Stimulated activated CD4-positive, alpha-beta T cell treated with anti-CD3 and anti-CD28 coated beads, TNF-alpha, amount 100 ng/mL, for 4 hours (primary cell): ENCODE measurements around the gene TYW3.

Source experiments
- DNase-seq, 3 experiments: peaks; one replicate each; pipeline ENCODE4 v3.0.0-alpha.2; 2020; ENCODE audit warnings: low read depth in 3 of 3

Gene TYW3, protein sequence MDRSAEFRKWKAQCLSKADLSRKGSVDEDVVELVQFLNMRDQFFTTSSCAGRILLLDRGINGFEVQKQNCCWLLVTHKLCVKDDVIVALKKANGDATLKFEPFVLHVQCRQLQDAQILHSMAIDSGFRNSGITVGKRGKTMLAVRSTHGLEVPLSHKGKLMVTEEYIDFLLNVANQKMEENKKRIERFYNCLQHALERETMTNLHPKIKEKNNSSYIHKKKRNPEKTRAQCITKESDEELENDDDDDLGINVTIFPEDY

DNA sequence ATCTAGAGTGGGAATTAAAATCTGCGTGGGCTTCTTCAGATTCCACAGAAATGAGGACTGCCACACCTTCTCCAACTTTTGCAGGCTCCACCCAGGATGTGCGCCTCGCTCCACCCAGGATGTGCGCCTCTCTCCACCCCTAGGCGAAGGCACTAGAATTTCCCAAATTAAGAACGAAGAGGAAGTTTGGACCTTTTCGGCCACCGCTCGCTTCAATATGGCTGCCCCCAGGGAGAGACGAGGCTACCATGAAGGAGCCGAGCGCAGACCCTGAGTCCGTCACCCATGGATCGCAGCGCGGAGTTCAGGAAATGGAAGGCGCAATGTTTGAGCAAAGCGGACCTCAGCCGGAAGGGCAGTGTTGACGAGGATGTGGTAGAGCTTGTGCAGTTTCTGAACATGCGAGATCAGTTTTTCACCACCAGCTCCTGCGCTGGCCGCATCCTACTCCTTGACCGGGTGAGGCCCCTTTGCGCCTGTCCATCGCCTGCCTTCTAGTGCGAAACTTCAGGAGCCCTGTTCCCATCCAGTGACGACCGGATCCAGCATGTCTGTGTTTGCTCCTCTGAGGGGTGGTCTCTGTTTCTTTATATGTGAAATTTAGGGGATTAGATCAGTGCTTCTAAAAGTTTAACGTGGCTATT lies at the start of gene TYW3, which contains the start of gene CRYZ:
TYW3 (plus strand) TSS at position 193 of the 644 bp plus-strand sequence; CDS start at position 286, 93 bp downstream.
CRYZ (minus strand) TSS at position 91 of the 644 bp plus-strand sequence. CDS start 8,229 bp downstream, outside the sequence.
- DNase-seq: peak; percentile 62 to 75 (median 67)

DNA sequence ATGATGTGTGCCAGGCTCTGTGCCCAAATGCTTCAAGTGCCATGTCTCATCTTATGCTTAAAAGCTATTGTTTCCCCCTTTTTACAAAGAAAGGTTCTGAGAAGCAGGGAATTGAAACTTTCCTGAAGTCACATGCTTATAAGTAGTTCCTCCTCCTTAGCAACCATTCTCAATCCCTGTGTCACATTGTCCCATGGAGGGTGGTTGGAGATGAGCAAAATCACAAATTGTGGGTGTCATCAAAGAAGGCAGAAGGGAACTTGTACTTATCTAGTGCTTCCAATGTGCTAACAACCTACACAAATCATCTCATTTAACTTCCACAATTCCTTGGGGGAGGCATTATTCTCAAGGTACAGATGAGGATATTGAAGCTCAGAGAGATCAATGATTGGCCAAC lies 49.3 kb upstream of the TYW3 start:
- DNase-seq: no peak

DNA sequence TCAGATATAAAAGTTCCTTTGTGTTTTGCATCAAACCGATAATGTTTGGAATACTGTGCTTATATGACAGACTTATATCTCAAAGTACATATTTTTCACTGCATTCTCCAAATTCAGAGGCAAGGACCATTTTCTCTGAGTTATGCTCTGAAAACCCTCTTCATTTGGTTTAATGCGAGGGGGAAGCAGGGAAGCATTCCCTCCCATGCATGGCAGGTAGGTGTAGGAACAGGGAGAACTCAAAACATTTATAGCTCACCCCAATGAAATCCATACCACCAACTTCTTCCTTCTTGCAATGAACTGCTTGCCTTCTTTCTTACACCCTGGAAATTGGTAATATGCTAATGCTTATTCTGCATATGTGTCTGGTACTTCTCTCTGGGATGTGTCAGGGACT lies 48.7 kb upstream of the TYW3 start:
- DNase-seq: no peak

DNA sequence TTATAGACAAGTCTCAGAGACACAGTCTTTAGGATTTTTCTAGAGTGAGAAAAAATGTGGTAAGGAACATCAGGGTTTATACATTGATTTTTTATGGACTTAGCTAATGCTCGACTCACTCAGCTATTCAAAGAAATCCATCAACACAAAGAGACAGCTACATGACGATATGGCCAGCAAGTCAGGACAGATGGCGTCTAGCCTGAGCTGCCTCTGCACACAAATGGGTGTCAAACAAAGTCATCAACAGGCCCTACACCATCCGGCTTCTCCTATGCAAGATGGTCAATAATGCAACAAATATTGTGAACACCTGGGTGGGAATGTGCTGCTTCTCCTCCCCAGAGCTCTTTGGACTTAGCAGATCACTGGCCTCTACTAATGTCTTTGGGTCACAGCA lies 46.0 kb upstream of the TYW3 start:
- DNase-seq: no peak

DNA sequence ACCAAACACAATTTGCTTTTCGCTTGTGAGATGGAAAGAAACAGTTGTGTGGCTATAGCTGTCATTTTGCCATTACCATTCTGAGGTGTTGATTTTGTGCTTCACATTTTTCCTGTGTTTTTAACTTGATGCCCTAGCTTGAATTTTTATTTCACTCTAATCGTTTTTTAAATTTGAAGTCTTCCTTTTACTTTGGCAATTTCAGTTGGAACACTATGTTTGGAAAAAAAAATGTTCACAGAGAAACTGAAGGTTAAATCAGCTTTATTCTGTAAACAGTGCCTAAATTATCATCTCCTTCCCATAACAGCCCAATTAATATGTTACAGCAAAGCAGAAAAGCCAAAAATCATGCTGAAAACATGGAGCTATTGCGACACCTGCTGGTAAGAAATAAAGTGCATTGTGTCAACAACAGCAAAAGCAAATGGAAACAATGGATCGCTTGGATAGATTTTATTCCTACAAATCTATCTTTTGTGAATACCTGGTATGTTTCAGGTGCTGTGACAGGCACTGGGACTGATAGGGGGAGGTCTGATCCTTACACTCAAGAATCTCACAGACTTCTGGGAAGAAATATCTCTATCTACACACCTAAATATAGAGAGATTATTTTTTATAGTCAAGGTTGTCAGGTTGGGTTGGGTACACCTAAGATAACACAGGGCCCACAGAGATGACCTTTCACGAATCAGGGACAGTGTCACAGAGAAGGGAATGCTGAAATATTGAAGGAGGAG lies 43.2 kb upstream of the TYW3 start:
- DNase-seq: peak in 1 of 3 experiments; percentile 3

DNA sequence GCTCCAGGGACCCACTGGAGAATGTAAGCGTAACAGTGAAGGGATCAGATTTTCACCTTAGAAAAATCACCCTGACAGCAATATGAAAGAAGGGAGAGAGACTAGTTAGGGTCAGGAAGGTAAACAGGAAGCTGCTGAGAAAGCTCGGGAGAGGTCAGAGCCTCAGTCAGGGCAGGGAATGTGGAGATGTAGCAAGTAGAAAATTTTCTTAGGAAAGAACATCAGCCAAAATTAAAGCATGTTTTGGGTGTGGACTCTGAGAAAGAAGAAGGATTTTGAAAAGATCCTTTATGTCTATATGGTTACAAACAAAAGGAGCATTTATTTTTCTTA lies 42.6 kb upstream of the TYW3 start:
- DNase-seq: no peak

DNA sequence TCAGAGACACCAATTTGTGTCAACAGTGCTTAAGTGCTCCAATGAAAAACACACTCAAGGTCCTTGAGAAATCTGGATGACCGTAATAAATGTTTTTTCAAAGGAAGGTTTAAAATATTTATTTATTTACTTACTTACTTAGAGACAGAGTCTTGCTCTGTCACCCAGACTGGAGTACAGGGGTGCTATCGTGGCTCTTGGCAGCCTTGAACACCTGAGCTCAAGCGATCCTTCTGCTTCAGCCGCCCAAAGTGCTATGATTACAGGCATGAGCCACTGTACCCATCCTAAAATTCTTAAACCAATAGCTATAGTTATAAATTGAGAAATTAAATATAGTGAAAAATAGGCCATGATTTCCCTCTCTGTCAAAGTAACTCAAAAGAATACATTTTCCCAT lies 42.0 kb upstream of the TYW3 start:
- no peak for DNase-seq

DNA sequence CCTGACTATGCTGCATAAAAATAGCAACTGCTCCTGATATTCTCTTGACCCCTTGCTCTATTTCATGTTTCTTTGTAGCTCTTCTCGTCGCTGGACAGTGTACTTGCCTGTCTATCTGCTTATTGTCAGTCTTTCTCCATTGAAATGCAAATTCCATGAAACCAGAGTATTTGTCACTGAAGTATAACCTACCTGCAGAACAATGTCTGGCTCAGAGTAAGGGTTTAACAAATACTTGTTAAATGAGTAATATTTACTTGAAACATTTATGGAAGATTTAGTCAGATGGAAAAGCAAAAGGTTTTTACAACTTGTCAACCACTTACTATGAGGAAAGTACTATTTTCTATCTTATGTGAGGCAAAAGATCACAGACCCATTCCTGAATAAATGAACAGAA lies 39.5 kb upstream of the TYW3 start:
- DNase-seq: no peak

DNA sequence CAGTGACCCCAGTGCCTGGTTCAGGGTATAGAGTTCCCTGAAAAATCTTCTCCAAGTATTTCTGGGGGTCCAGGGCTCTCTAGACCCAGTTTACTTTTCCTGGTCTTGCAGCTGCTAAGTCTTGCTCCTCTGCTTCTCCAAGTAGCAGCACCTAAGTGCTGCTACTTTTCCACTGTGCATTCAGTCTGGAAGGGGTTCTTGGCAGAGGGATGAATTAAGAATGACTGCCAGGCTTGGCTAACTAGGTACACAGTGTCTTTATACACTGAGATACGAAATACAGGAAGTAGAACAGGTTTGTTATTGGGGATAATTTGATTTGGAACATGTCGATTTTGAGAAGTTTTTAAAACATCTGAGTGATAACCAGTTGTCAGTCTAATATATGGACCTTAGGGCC lies 35.1 kb upstream of the TYW3 start:
- DNase-seq: no peak

DNA sequence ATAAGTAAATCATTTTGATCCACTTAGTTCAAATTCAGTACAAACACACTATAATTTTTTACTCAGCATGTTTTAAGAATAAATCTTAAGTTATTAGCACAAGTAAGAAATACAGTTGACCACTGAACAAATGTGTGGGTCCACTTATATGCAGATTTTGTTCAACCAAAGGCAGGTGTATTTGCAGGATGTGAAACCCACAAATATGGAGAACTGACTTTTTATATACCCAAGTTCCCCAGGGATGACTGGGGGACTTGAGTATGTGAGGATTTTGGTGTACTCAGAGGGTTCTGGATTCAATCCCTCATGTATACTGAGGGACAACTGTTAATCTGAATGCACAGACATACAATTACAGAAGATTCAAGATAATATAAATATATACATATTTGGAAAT lies 33.6 kb upstream of the TYW3 start:
- no peak for DNase-seq

DNA sequence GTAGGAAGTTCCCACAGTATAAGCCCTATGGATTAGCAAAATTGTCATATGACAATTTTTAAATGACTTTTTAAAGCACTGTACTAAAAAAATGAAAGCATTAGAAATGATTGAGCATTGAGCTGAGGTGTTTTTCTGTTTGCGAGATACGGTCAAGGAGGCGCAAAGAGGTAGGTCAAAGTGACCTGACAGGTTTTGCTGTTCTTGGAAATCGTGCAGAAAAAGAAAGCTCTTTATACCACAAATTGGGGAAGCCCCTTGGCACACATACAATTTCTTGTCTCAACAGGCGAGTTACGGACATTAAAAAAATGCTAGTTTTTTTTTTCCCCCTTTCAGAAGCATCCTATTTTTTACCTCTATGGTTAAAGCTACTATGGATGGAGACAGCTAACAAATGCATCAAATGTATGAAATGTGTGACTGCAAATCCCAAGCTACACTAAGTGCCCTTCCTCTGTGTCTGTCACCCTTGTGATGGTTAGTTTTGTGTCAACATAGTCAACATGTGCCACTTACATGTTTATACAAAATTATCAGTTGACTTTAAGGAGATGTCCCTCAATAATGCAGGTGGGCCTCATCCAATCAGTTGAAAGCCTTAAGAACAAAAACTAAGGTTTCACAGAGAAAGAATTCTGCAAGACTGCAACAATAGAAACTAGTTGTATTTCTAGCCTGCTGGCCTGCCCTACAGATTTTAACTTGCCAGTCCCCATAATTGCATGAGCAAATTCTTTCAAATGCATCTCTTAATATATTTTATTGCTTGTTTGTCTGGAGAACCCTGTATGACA lies 29.4 kb upstream of the TYW3 start:
- DNase-seq: no peak

DNA sequence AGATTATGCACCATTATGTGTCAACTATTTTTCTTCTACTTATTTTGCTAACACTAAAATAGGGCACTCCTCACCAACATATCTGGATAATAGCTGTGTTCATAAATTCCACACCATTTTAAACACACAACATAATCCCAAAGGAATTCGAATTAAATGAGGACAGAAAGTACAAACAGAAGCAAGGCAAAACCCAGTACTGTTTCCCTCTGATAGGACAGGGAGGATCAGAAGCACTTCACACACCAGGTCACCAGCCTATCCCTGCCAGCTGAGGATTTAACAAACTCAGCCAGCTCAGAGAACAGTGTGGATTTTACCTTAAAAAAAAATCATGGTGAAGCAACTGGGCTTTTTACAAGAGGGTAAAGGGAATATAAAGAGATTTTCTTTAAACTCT lies 20.1 kb upstream of the TYW3 start:
- DNase-seq: no peak

DNA sequence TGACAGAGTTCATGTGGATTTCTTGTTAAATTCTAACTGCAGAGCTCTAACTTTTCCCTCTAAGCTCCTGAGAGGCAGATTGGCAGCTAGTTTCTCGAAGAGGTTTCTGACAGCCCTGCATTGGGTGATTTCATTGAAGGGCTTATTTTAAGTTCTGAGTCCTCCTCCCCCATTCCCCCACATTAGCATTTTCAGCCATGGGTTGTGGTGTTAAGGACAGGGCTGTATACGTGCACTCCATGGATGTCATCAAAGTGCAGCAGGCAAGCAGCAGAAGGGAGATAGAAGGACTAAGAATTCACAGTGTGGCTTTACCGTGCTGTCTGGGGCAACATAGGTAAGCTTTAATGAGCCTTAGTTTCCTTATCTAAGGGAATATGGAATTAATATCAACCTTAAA lies 19.1 kb upstream of the TYW3 start:
- DNase-seq: no peak

DNA sequence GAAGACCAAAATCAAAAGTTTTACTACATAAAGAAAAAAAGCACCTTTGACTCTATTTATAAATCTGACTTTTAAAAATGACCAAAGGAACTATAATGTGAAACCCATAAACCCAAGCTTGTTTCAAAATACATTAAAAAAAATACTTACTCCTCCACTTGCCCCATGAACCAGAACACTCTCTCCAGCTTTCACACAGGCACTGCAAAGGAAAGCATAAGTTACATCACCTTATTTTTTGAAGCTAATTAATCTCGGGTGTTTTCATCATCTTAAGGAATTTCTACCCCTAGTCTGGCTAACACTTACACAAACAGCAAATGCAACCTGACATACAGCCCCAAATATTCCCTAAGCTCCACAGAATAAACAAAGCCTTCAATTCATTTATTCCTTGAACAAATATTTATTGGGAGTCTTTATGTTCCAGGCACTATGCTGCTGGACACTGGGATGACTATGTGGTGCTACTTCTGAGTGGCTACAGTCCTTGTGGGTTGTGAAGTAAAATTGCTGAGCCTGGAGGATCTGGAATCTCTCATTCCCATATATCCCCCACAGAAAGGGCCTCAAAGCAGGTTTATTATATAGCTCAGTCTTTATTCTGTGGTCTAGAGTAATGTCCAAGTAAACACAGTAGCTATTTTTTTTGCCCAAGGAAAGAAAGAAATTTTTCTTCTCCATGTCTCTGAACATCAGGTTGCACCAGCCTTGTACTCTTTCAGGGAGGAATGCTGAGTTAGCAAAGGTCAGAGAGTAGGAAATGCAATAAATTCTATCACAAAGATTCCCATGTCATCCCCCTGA lies 18.3 kb upstream of the TYW3 start:
- no peak for DNase-seq

DNA sequence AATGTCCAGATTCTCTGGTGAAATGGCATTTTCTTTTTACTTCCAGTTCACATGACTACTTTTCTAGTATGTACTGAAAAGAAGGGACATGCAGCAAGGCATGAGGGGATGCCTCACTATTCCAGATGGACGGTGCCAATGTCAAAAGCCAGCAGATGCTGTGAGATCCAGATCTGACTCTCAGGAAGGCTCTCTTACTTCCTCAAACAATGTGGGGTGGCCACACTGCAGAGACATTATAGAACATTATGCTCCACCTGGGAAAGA lies 17.8 kb upstream of the TYW3 start:
- DNase-seq: no peak

DNA sequence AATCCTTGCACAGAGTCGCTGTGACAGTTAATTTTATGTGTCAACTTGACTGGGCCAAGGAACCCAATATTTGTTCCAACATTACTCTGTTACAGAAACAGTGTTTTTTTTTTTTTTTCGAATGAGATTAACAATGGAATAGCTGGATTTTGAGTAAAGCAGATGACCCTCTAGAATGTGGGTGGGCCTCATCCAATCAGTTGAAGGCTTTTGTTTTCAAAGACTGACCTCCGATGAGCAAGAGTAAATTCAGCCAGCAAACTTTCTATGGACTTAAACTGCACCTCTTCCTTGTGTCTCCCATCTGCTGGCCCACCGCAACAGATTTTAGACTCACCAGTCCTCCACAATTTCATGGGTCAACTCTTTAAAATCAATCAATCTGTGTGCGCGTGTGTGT lies 17.1 kb upstream of the TYW3 start:
- DNase-seq: no peak

DNA sequence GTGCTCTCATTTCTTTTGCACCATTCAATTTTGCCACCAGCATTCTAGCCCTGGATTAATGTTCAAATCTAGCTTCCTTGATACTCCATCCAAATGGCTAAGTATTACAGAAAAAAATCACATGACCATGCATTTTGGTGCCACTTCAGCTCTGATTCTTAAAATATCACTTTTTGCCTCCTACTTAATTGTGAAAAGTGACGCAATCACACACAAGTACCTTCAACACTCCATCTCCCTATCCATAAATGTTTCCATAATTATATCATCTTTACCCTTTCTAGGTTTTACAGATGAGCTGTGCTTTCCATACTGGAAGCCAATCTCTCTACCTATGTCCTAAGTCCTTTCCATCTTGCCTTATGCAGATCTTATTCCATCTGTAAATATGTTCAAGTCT lies 16.1 kb upstream of the TYW3 start:
- DNase-seq: no peak

DNA sequence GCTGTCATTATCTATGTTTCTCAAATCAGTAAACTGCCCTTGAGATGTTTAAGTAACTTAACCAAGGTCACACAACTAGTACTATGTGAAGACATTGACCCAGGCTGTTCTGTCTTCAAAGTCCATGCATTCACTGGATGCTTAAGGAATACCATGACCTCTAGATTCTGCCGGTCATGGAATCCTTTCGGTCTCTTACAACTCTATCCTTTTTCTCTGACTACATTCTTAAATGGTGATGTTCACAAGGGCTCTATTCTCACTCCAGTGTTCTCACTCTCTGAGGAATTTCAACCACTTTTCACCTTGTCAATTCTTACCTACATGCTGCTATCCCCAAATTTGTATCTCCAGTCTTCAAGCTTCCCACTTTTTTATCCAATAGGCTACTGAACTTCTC lies 15.3 kb upstream of the TYW3 start:
- no peak for DNase-seq

DNA sequence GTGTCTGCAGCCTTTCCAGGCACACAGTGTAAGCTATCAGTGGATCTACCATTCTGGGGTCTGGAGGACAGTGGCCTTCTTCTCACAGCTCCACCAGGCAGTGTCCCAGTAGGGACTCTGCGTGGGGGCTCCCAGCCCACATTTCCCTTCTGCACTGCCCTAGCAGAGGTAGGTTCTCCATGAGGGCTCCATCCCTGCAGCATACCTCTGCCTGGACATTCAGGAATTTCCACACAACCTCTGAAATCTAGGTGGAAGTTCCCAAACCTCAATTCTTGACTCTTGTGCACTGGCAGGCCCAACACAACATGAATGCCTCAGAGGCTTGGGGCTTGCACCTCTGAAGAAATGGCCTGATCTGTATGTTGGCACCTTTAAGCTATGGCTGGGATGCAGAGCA lies 6.9 kb upstream of the TYW3 start:
- DNase-seq: no peak

DNA sequence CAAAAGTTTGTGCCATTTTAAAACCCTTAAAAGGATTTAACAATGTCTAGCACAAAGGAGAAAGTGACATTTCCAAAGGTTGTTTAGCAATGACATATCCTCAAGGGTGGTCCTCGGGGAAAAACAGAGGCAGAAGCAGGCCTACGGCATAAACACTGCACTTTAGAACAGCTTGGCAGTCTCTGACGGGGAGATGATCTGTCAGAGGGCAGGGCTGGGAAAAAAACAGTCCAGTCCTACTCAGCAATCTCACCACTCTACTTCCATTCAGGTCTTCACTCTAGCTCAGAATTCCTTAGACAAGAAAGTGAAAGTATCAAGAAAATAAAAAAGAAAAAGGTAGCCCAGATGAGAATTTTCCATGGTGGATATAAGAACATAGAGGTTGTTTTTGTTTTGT lies 4.2 kb upstream of the TYW3 start:
- no peak for DNase-seq

DNA sequence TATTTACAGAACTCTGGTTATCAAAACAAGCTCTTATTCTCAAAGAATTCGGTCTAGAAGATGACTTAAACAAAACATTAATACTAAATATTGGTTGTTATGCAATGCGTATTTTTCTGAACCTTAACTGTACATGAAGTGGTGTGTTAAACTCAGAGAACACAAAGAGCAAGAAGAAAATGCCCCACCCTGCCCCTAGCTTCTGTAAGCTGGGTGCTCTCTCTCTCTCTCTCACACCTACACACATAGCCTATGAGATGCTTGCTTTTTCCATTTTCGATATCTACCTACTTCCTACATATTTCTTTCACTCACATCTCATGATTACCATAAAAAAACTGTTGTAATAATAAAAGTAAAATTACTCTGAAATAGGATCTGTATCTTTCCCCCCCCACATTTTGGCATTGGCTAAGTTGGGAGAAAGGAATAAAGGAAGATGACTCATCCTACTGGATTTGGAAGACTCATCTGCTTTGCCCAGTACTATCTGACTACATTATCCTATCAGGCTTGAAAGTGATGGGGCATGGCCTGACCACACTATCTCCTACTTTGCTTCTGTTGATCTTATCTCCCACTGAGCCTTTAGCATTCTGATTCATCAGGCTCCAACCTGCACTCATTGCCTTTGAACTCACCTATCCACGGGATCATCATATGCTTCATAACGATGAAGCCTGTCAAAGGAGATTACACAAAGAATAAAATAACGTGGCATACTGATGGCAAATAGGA lies 3.0 kb upstream of the TYW3 start:
- no peak for DNase-seq
